Right renal pelvis (tissue), 4 donors: ENCODE measurements around the gene GRK5. TPM values are rescaled to one million over a fixed set of nuclear protein-coding genes. Genes with fewer than 3 reads are reported as not detected.
"Not testable (repeated sequence)": the region's sequence is repeated elsewhere in the genome, so short reads cannot be mapped to it uniquely, and the experiment has no call there.

Experiments used
- DNase-seq, 4 donors: peaks; one replicate each; pipeline ENCODE4 v3.0.0-alpha.2; 2013; ENCODE audit warnings: low read depth in 4 of 4, low spot score in 3 of 4, missing footprints in 1 of 4
- polyA plus RNA-seq, 4 donors: library from polyadenylated mRNA; unstranded; fragments of 120-200 nt; gene quantifications; one replicate each; pipeline ENCODE4 v1.2.1, GENCODE V29; 2013; ENCODE audit not compliant: insufficient read length in 4 of 4

GRK5 gene
- 10 to 100 TPM; 16.9 to 20.1 (median 18.5) TPM for polyA plus RNA-seq

- DNase-seq, result peak; percentile 91 to 95 (median 92)
Measured at GRCh38 chr10:119207366-119207666, at the start of gene GRK5. Gene GRK5 (plus strand): TSS chr10:119207571. CDS start chr10:119207918, 347 bp downstream.

GRCh38 chr10:119159332-119159731 is 48.0 kb upstream of the GRK5 start:
- no peak for DNase-seq

GRCh38 chr10:119161680-119162451 is 45.5 kb upstream of the GRK5 start:
- DNase-seq, result peak in 1 of 4 donors; percentile 44

GRCh38 chr10:119162452-119163092 is 44.8 kb upstream of the GRK5 start:
- no peak for DNase-seq

GRCh38 chr10:119165171-119166117 is 41.9 kb upstream of the GRK5 start, which contains the start of gene SFXN4:
Gene SFXN4 (minus strand): TSS chr10:119165714. CDS start chr10:119165647, 67 bp downstream.
- DNase-seq, result peak in 3 of 4 donors; percentile 35 to 47 (median 38)

DNA sequence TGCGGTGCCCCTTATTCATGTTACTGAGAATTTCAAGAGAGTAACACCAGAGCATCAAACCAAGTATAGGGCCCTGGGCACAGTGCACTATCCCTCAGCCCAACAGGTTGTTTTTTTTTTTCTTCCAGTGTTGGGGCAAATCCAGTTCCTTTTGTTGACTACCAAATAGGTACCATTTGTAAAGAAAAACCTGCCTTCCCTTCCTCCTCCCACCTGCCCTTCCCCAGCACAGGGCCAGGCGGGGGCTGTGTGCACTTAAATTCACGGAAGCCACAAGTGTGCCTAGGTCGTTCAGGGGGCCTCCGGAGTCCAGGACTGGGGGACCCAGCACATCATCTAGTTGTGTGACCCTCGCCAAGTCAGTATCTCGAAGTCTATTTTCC is 41.3 kb upstream of the GRK5 start:
- DNase-seq, result no peak

DNA sequence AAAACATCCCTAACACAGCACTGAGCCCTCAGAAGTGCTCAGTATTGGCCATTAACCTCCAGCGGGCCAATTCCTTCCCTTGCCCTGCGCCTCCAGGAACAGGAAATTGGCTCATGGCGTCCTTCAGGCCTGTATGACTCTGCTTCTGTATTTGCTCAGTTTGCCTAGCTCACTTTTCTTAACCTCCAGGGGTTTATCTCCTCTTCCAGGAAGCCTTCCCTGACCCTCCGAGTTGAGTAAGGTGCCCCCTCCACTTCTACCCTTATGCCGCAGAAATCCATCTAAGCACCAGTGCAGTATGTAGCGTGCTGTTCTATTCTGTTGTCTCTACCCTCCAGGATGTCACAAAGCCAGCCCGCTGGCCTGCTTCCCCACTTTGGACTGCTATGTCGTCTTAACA is 40.8 kb upstream of the GRK5 start:
- DNase-seq, result no peak

- DNase-seq, result no peak
Measured at GRCh38 chr10:119167041-119167440, 40.3 kb upstream of the GRK5 start.

DNA sequence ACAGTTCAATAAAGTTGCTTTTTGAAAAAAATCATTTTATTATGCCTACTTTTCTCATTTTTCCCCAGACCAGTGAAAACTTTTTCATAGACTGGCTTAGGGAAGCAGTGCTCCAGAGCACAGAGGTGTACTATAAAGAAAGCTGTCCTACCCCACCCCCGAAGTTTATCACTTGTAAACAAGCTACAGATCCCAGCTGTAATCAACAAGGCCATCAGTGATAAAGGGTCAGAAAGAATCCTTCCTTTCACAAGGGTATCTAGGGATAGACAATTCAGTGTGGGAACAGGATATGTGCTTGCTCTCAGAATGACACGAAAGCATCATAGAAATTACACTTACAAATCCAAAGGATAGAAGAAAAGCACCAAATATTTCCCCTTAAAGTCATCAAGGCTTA is 33.3 kb upstream of the GRK5 start:
- DNase-seq, result no peak

- DNase-seq, result no peak
Measured at GRCh38 chr10:119176166-119176565, 31.2 kb upstream of the GRK5 start.

DNA sequence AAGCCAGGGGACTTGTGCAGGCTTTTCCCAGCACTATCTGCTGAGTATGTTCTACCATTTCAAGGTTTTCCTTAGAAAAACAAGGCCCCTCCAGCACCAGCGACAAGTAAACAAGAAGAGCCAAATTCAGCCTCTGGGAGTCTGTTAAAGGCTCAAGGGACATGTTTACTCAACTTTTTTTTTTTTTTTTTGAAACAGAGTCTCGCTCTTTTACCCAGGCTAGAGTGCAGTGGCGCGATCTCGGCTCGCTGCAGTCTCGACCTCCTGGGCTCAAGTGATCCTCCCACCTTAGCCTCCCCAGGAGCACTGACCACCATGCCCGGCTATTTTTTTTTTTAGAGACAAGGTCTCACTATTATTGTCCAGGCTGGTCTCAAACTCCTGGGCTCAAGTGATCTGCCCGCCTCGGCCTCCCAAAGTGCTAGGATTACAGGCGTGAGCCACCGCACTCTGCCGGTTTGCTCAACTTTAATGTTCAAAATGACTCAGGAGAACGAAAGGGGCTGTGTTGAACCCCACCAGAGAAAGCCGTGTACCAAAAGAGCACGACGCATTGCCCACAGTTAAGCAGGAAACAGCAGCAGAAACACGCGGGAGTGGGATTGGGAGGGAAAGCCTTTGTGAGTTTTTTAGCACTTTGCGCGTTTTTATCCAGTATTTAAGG is 29.5 kb upstream of the GRK5 start:
- DNase-seq, result no peak

- peak; percentile 79 to 89 (median 84) for DNase-seq
Measured at GRCh38 chr10:119178372-119179119, 28.8 kb upstream of the GRK5 start, which contains the start of gene PRDX3. Gene PRDX3 (minus strand): TSS chr10:119178812. CDS start chr10:119178790, 22 bp downstream.

DNA sequence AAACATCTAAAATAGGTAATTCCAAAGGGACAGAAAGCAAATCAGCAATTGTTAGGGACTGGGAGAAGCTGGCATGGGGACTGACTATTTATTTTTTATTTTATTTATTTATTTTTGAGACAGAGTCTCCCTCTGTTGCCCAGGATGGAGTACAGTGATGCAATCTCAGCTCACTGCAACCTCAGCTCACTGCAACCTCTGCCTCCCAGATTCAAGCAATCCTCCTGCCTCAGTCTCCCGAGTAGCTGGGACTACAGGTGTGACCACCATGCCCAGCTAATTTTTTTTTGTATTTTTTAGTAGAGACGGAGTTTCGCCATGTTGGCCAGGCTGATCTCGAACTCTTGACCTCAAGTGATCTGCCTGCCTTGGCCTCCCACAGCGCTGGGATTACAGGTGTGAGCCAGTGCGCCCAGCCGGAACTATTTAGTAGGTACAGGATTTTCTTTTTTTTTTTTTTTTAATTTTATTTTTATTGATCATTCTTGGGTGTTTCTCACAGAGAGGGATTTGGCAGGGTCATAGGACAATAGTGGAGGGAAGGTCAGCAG is 26.4 kb upstream of the GRK5 start:
- DNase-seq, result not testable (repeated sequence)

- DNase-seq, result no peak
Measured at GRCh38 chr10:119183664-119184412, 23.5 kb upstream of the GRK5 start.

- no peak for DNase-seq
Measured at GRCh38 chr10:119189811-119190282, 17.5 kb upstream of the GRK5 start.

DNA sequence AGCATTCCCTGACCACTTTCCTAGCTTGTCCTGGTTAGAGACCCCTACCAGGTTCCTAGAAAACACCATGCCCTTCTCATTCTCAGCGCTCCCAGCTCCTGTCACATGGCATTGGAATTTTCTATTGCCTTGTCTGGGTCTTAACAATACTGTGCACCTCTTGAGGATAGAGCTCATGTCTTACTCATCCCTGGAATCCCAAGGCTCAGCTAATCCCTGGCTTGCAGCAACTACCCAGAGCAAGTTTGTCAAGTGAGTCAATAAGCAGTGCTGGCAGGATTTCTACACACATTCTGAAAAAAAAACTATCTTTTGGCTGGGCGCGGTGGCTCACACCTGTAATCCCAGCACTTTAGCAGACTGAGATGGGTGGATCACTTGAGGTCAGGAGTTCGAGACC is 17.0 kb upstream of the GRK5 start:
- DNase-seq, result no peak

DNA sequence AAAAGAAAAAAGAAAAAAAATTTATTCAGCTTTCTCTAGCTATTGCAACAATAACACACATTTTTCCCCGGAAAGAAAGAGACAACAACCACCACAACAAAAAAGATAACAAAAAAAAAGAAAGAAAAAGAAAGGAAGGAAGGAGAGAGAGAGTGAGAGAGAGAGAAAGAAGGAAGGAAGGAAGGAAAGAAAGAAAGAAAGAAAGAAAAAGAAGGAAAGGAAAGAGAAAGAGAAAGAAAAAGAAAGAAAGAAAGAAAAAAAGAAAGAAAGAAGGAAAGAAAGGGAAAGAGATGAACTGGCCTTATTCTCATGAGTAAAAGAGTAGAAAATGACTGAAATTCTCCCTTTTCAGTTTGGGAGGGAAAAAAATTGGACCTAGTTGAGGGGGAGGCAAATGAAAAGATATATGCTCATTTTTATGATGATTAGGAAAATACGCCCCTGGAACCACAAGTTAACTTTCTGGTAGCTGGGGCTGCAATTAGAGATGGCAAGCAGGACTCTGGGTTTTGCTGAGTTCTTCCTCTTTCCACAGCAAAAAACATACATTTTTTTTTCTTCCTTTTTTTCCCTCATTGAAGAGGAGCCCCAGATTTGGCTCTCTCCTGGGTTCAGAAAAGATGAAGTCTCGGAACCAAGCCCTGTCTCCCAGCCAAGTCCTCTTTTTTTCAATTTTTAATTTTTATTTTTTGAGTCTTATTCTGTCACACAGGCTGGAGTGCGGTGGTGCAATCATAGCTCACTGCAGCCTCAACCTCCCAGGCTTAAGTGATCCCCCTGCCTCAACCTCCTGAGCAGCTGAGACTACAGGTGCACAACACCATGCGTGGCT is 16.2 kb upstream of the GRK5 start:
- DNase-seq, result no peak

- no peak for DNase-seq
Measured at GRCh38 chr10:119191881-119192280, 15.5 kb upstream of the GRK5 start.
